Measurements from ENCODE around the gene CMTM8. TPM values are rescaled to one million over a fixed set of nuclear protein-coding genes. Genes with fewer than 3 reads are reported as not detected.

Gene CMTM8
- total RNA-seq, 1 donor = not detected

GRCh38 chr3:32309654-32310242 is 71.3 kb downstream of the CMTM8 start:
- no peak for DNase-seq (ENCODE audit: low read depth)
- H3K4me3 ChIP-seq (ENCODE audit: low read depth, low read length) = no peak overlapping the region
- no peak for TF ChIP-seq CTCF (IDR thresholded peaks at IDR 0.05; ENCODE audit: insufficient read depth, low read depth, low read length)

GRCh38 chr3:32310336-32310735 is 71.9 kb downstream of the CMTM8 start:
- no peak for TF ChIP-seq CTCF (IDR thresholded peaks at IDR 0.05; ENCODE audit: insufficient read depth, low read depth, low read length)
- no peak for DNase-seq (ENCODE audit: low read depth)
- H3K4me3 ChIP-seq (ENCODE audit: low read depth, low read length) = no peak overlapping the region

- no peak for TF ChIP-seq CTCF (IDR thresholded peaks at IDR 0.05; ENCODE audit: insufficient read depth, low read depth, low read length)
- DNase-seq (ENCODE audit: low read depth) = no peak
- no peak overlapping the region for H3K4me3 ChIP-seq (ENCODE audit: low read depth, low read length)
Observed at GRCh38 chr3:32310918-32311839, 72.7 kb downstream of the CMTM8 start.

GRCh38 chr3:32312251-32312650 is 73.8 kb downstream of the CMTM8 start:
- H3K4me3 ChIP-seq (ENCODE audit: low read depth, low read length) = no peak overlapping the region
- no peak for DNase-seq (ENCODE audit: low read depth)
- TF ChIP-seq CTCF (IDR thresholded peaks at IDR 0.05; ENCODE audit: insufficient read depth, low read depth, low read length) = no peak

- TF ChIP-seq CTCF (IDR thresholded peaks at IDR 0.05; ENCODE audit: insufficient read depth, low read depth, low read length) = no peak
- DNase-seq (ENCODE audit: low read depth) = no peak
- H3K4me3 ChIP-seq (ENCODE audit: low read depth, low read length) = no peak overlapping the region
Observed at GRCh38 chr3:32313169-32313568, 74.7 kb downstream of the CMTM8 start.

GRCh38 chr3:32313723-32314473 is 75.4 kb downstream of the CMTM8 start:
- no peak overlapping the region for H3K4me3 ChIP-seq (ENCODE audit: low read depth, low read length)
- no peak for DNase-seq (ENCODE audit: low read depth)
- TF ChIP-seq CTCF (IDR thresholded peaks at IDR 0.05; ENCODE audit: insufficient read depth, low read depth, low read length) = no peak

Data from fibroblast of villous mesenchyme (primary cell).